GM21576 (cell line): ENCODE results near the gene ADGRD1.

Source experiments
- ATAC-seq: cut with Tn5 transposase; IDR thresholded peaks from one replicate; pipeline ENCODE4 v1.9.1; 2021; ENCODE audit warnings: mild to moderate bottlenecking, moderate library complexity; ENCODE audit not compliant: unreplicated experiment

The ADGRD1 gene

GRCh38 chr12:131142891-131143657, 189.4 kb downstream of the ADGRD1 start:
- ATAC-seq: no peak

GRCh38 chr12:131146173-131146675, 192.5 kb downstream of the ADGRD1 start:
- no peak for ATAC-seq

- no peak for ATAC-seq
Measured at GRCh38 chr12:131147293-131147692, 193.6 kb downstream of the ADGRD1 start.

GRCh38 chr12:131147894-131148293, 194.2 kb downstream of the ADGRD1 start:
- no peak for ATAC-seq

GRCh38 chr12:131151558-131152345, 198.0 kb downstream of the ADGRD1 start:
- no peak for ATAC-seq

GRCh38 chr12:131152587-131152986, 198.9 kb downstream of the ADGRD1 start:
- ATAC-seq: no peak

GRCh38 chr12:131153016-131153415, 199.3 kb downstream of the ADGRD1 start:
- ATAC-seq: no peak

- no peak for ATAC-seq
Measured at GRCh38 chr12:131153956-131154355, 200.2 kb downstream of the ADGRD1 start.

- ATAC-seq: no peak
Measured at GRCh38 chr12:131155131-131155530, 201.4 kb downstream of the ADGRD1 start.

- ATAC-seq: no peak
Measured at GRCh38 chr12:131157743-131158142, 204.0 kb downstream of the ADGRD1 start.

- no peak for ATAC-seq
Measured at GRCh38 chr12:131159660-131160059, 206.0 kb downstream of the ADGRD1 start.

GRCh38 chr12:131162113-131162512, 208.4 kb downstream of the ADGRD1 start:
- ATAC-seq: no peak

GRCh38 chr12:131163189-131163738, 209.6 kb downstream of the ADGRD1 start:
- no peak for ATAC-seq

- ATAC-seq: no peak
Measured at GRCh38 chr12:131164096-131164872, 210.6 kb downstream of the ADGRD1 start.

- ATAC-seq: no peak
Measured at GRCh38 chr12:131166717-131167116, 213.0 kb downstream of the ADGRD1 start.

- no peak for ATAC-seq
Measured at GRCh38 chr12:131167334-131167733, 213.6 kb downstream of the ADGRD1 start.

GRCh38 chr12:131171029-131171428, 217.3 kb downstream of the ADGRD1 start:
- ATAC-seq: no peak

GRCh38 chr12:131174901-131175300, 221.2 kb downstream of the ADGRD1 start:
- no peak for ATAC-seq

GRCh38 chr12:131176266-131176665, 222.6 kb downstream of the ADGRD1 start:
- no peak for ATAC-seq

- no peak for ATAC-seq
Measured at GRCh38 chr12:131176926-131177325, 223.2 kb downstream of the ADGRD1 start.

GRCh38 chr12:131177599-131177998, 223.9 kb downstream of the ADGRD1 start:
- no peak for ATAC-seq
